ENCODE data around the gene PTPRN2.
"Not testable (repeated sequence)": the region's sequence is repeated elsewhere in the genome, so short reads cannot be mapped to it uniquely, and the experiment has no call there.

The PTPRN2 gene

GRCh38 chr7:158386866-158387545 is 200.6 kb downstream of the PTPRN2 start:
- in situ Hi-C loops (cut with HindIII; ENCODE audit: low pct_unique_long_range_greater_than_20kb, low sequenced_read_pairs), result no loop called here
- DNase-seq (ENCODE audit: low read depth in 1 of 2, low spot score in 1 of 2), result no peak
- no peak for TF ChIP-seq JUND (IDR thresholded peaks at IDR 0.05; ENCODE audit: low read depth)

DNA sequence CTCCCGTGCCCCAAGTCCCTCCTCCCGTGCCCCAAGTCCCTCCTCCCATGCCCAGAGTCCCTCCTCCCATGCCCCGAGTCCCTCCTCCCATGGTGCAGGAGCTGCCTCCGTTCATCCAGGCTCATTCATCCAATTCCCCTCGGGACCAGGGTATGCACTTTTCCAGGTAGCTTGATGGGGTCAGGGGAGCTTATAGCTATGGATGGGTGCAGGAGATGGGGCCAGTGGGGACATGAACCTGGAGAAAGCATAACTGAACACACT is 201.3 kb downstream of the PTPRN2 start:
- in situ Hi-C loops (cut with HindIII; ENCODE audit: low pct_unique_long_range_greater_than_20kb, low sequenced_read_pairs), result no loop called here
- DNase-seq (ENCODE audit: low read depth in 1 of 2, low spot score in 1 of 2), result no peak
- TF ChIP-seq JUND (IDR thresholded peaks at IDR 0.05; ENCODE audit: low read depth), result no peak

DNA sequence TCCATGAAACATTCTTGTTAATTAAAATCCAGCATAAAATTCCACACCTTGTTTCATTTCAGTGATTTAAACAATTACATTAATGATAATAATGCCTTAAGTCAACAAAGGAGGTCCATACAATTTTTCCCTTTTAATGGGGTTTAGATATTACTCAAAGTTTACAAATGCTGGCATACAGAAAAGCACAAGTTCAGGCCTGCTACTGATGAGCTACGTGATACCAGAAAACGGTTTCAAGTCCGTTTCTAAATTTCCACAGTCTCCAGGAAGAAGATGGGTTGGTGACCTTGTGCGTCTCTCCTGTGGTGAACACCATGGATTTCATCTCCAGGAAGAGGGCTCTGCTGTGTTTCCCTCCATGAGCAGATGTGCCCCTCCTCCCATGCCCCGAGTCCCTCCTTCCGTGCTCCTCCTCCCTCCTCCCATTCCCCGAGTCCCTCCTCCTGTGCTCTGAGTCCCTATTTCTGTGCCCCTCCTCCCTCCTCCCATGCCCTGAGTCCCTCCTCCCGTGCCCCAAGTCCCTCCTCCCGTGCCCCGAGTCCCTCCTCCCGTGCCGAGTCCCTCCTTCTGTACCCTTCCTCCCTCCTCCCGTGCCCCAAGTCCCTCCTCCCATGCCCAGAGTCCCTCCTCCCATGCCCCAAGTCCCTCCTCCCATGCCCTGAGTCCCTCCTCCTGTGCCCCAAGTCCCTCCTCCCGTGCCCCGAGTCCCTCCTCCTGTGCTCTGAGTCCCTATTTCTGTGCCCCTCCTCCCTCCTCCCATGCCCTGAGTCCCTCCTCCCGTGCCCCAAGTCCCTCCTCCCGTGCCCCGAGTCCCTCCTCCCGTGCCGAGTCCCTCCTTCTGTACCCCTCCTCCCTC is 201.9 kb downstream of the PTPRN2 start:
- DNase-seq (ENCODE audit: low read depth in 1 of 2, low spot score in 1 of 2); in situ Hi-C loops (cut with HindIII; ENCODE audit: low pct_unique_long_range_greater_than_20kb, low sequenced_read_pairs): not testable (repeated sequence)

DNA sequence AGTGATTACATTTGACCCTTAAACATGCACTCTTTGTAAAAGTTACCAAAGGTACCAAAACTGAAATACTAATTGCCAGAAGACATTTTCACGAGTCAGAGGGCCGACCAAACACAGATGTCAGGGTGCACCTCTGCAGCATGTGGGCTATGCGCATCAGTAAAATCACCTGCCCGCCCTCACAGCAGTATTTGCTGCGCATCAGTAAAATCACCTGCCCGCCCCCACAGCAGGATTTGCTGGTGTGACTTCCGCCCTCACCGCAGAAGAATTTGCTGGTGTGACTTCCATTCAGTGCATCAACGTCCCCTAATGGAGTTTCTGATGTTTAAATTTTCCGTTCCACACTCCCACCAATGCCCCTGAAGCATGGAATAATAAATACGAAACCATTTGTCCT is 202.9 kb downstream of the PTPRN2 start:
- TF ChIP-seq JUND (IDR thresholded peaks at IDR 0.05; ENCODE audit: low read depth), result no peak
- in situ Hi-C loops (cut with HindIII; ENCODE audit: low pct_unique_long_range_greater_than_20kb, low sequenced_read_pairs), result no loop called here
- no peak for DNase-seq (ENCODE audit: low read depth in 1 of 2, low spot score in 1 of 2)

DNA sequence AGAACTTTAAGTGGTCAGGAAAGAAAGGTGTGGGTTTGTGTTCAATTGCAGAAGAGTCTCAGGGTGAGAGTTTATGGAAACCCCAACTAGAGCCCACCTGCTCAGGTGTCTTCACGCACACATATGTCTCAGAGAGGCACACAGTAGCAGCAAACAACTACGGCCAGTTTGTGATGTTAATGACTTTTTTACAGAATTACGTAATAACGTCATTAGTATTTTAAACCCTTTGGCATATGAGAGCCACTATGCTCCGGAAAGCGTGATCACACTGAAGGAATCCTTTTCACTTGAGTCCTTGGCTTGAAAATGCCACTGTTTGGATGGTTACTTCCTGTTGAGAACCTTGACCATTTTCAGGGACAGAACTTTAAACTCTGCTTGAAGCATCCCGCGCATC is 204.0 kb downstream of the PTPRN2 start:
- DNase-seq (ENCODE audit: low read depth in 1 of 2, low spot score in 1 of 2), result no peak
- in situ Hi-C loops (cut with HindIII; ENCODE audit: low pct_unique_long_range_greater_than_20kb, low sequenced_read_pairs), result no loop called here
- no peak for TF ChIP-seq JUND (IDR thresholded peaks at IDR 0.05; ENCODE audit: low read depth)

GRCh38 chr7:158382363-158383254 is 205.0 kb downstream of the PTPRN2 start:
- in situ Hi-C loops (cut with HindIII; ENCODE audit: low pct_unique_long_range_greater_than_20kb, low sequenced_read_pairs), result no loop called here
- no peak for TF ChIP-seq JUND (IDR thresholded peaks at IDR 0.05; ENCODE audit: low read depth)
- no peak for DNase-seq (ENCODE audit: low read depth in 1 of 2, low spot score in 1 of 2)

GRCh38 chr7:158381956-158382355 is 205.7 kb downstream of the PTPRN2 start:
- no peak for DNase-seq (ENCODE audit: low read depth in 1 of 2, low spot score in 1 of 2)
- in situ Hi-C loops (cut with HindIII; ENCODE audit: low pct_unique_long_range_greater_than_20kb, low sequenced_read_pairs), result no loop called here
- no peak for TF ChIP-seq JUND (IDR thresholded peaks at IDR 0.05; ENCODE audit: low read depth)

GRCh38 chr7:158378978-158379377 is 208.6 kb downstream of the PTPRN2 start:
- in situ Hi-C loops (cut with HindIII; ENCODE audit: low pct_unique_long_range_greater_than_20kb, low sequenced_read_pairs), result no loop called here
- DNase-seq (ENCODE audit: low read depth in 1 of 2, low spot score in 1 of 2), result no peak
- no peak for TF ChIP-seq JUND (IDR thresholded peaks at IDR 0.05; ENCODE audit: low read depth)

DNA sequence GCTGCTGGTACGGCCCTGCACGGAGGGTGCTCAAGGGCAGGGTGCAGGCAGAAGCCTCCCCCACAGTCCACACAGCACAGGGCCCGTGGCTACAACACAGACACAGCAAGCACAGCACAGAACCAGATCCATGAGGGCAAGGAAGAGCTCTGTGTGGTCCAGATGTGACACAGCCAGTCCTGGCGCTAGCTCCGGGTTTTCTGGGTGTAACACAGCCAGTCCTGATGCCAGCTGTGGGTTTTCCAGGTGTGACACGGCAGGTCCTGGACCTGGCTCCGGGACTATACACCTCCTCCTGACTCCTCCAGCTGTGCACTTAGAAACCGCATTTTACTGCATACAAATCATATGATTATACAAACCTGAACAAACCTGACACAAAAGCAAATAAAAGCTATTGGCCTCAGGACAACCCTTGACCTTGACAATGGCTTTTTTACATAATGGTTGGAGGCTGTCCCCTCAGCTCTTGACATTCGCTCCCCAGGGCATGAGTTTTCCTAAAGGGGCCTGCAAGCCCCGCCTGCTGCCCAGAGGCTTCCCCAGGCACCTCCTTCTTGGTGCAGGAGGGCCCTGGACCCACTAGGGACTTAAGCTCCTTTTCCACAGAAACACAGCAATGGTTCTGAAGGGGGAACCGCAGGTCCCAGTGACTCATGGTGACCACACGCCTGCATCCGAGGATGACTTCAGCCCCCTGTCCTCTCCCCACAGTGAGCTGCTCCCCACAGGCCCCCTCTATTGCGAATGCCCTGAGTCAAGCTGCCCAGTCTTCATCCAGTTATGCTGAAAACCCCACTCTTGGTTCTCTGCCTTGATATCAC is 209.6 kb downstream of the PTPRN2 start:
- in situ Hi-C loops (cut with HindIII; ENCODE audit: low pct_unique_long_range_greater_than_20kb, low sequenced_read_pairs), result no loop called here
- DNase-seq (ENCODE audit: low read depth in 1 of 2, low spot score in 1 of 2), result peak in 1 of 2 experiments; percentile 15
- no peak for TF ChIP-seq JUND (IDR thresholded peaks at IDR 0.05; ENCODE audit: low read depth)

DNA sequence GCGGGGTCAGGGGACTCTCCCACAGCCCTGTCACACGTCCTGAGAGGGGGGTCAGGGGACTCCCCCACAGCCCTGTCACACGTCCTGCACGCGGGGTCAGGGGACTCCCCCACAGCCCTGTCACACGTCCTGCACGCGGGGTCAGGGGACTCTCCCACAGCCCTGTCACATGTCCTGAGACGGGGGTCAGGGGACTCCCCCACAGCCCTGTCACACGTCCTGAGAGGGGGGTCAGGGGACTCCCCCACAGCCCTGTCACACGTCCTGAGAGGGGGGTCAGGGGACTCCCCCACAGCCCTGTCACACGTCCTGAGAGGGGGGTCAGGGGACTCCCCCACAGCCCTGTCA is 210.8 kb downstream of the PTPRN2 start:
- in situ Hi-C loops (cut with HindIII; ENCODE audit: low pct_unique_long_range_greater_than_20kb, low sequenced_read_pairs); DNase-seq (ENCODE audit: low read depth in 1 of 2, low spot score in 1 of 2): not testable (repeated sequence)

GRCh38 chr7:158376146-158376838 is 211.3 kb downstream of the PTPRN2 start:
- DNase-seq (ENCODE audit: low read depth in 1 of 2, low spot score in 1 of 2); in situ Hi-C loops (cut with HindIII; ENCODE audit: low pct_unique_long_range_greater_than_20kb, low sequenced_read_pairs): not testable (repeated sequence)

GRCh38 chr7:158375034-158375433 is 212.6 kb downstream of the PTPRN2 start:
- in situ Hi-C loops (cut with HindIII; ENCODE audit: low pct_unique_long_range_greater_than_20kb, low sequenced_read_pairs), result no loop called here
- no peak for TF ChIP-seq JUND (IDR thresholded peaks at IDR 0.05; ENCODE audit: low read depth)
- no peak for DNase-seq (ENCODE audit: low read depth in 1 of 2, low spot score in 1 of 2)

All from T47D (cell line).